Activated B cell treated with CpG ODN at 0.5 μM for 24 hours (primary cell): ENCODE measurements around the gene STARD3NL. TPM values are rescaled to one million over a fixed set of nuclear protein-coding genes. Genes with fewer than 3 reads are reported as not detected.

Source experiments
- ATAC-seq: fragments of 200-7000 bp; cut with Tn5 transposase; one replicate; pipeline ENCODE4 v1.10.0; 2021; ENCODE audit warnings: low read depth, mild to moderate bottlenecking, moderate library complexity
- CTCF ChIA-PET: fragments of 350-600 bp; sonication (Branson Sonifier 250); formaldehyde crosslinking; loops from one replicate; lab custom pipeline; 2021; ENCODE audit warnings: antibody characterized with exemption; lab: Charles Lee
- POLR2A ChIA-PET: fragments of 350-600 bp; sonication (Branson Sonifier 250); formaldehyde crosslinking; loops from one replicate; lab custom pipeline; 2021; ENCODE audit warnings: antibody characterized with exemption; lab: Charles Lee
- DNase-seq: peaks from one replicate; pipeline ENCODE4 v3.0.0; 2022
- H3K27ac Mint-ChIP-seq: one replicate; pipeline ENCODE4 v1.8.0; 2020; ENCODE audit warnings: mixed read lengths
- H3K27me3 Mint-ChIP-seq: one replicate; pipeline ENCODE4 v1.8.0; 2021; ENCODE audit warnings: mixed read lengths
- H3K36me3 Mint-ChIP-seq: one replicate; pipeline ENCODE4 v1.8.0; 2021; ENCODE audit warnings: low read depth, mixed read lengths
- H3K4me1 Mint-ChIP-seq: one replicate; pipeline ENCODE4 v1.8.0; 2021; ENCODE audit warnings: mixed read lengths
- H3K4me3 Mint-ChIP-seq: one replicate; pipeline ENCODE4 v1.8.0; 2020; ENCODE audit warnings: mild to moderate bottlenecking, mixed read lengths
- H3K9me3 Mint-ChIP-seq: one replicate; pipeline ENCODE4 v1.8.0; 2020; ENCODE audit warnings: mixed read lengths
- intact Hi-C: fragments of 100-400 bp; cut with micrococcal nuclease; formaldehyde crosslinking; loops from one replicate; pipeline ENCODE4 v1.15.1; 2024
- total RNA-seq: library from RNA; stranded (reverse); gene quantifications from 2 replicates; pipeline ENCODE4 v1.2.3, GENCODE V29; 2022
- TF ChIP-seq, protein P1 (sequence below): fragments of 200-600 bp; IDR thresholded peaks from one replicate; pipeline ENCODE4 v1.8.0; 2022; ENCODE audit warnings: antibody characterized with exemption, mild to moderate bottlenecking

Gene STARD3NL
- total RNA-seq, 1 donor from 2014 or later = 16.2 TPM

DNA sequence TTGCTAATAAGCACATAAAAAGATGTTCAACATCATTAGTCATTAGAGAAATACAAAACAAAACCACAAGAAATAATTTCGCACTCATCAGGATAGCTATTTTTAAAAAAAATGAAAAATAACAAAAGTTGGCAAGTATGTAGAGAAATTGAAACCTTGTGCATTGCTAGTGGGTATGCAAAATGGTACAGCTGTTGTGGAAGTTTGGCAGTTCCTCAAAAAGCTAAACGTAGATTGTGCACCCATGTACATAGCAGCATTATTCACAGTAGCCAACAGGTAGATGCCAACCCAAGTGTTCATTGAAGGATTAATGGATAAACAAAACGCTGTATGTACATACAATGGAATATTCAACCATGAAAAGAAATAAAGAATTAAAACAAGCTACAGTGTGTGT is 35.3 kb upstream of the STARD3NL start:
- H3K36me3 Mint-ChIP-seq = no peaks in the 10 kb centered on the region
- TF ChIP-seq, protein P1, sequence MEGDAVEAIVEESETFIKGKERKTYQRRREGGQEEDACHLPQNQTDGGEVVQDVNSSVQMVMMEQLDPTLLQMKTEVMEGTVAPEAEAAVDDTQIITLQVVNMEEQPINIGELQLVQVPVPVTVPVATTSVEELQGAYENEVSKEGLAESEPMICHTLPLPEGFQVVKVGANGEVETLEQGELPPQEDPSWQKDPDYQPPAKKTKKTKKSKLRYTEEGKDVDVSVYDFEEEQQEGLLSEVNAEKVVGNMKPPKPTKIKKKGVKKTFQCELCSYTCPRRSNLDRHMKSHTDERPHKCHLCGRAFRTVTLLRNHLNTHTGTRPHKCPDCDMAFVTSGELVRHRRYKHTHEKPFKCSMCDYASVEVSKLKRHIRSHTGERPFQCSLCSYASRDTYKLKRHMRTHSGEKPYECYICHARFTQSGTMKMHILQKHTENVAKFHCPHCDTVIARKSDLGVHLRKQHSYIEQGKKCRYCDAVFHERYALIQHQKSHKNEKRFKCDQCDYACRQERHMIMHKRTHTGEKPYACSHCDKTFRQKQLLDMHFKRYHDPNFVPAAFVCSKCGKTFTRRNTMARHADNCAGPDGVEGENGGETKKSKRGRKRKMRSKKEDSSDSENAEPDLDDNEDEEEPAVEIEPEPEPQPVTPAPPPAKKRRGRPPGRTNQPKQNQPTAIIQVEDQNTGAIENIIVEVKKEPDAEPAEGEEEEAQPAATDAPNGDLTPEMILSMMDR = no peak
- intact Hi-C loops = no loop called here
- peaks cover 8% of the 10 kb centered on the region for H3K4me1 Mint-ChIP-seq
- no peak overlapping the region for H3K27ac Mint-ChIP-seq
- ATAC-seq = no peak
- no peak for DNase-seq
- POLR2A ChIA-PET = interaction anchor here (0.7 kb wide), 1 partner anchor 203 kb away, joined by 3 read pairs; no protein-coding TSS in a partner anchor
- no peak overlapping the region for H3K4me3 Mint-ChIP-seq
- CTCF ChIA-PET = interaction anchor here (1.4 kb wide), 1 partner anchor 73 kb away, joined by 3 read pairs; no protein-coding TSS in a partner anchor
- H3K27me3 Mint-ChIP-seq = peaks cover 6% of the 10 kb centered on the region
- no peaks in the 10 kb centered on the region for H3K9me3 Mint-ChIP-seq

DNA sequence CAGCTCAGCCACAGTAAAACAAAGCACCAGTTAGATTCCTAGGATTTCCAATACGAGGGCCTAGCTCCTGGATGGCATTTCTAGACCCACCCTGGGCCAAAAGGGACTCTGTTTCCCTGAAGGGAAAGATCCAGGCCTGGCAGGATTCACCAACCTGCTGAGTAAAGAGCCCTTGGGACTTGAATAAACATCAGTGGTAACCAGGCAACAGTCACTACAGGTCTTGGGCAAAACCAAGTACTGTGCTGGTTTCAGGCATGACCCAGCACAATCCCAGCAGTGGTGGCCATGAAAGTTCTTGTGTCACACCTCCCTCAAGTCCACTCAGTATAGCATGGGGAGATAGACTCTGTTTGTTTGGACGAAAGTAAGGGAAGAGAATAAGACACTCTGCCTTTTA is 31.0 kb upstream of the STARD3NL start:
- POLR2A ChIA-PET = no interaction called here
- ATAC-seq = no peak
- peaks cover 5% of the 10 kb centered on the region for H3K4me1 Mint-ChIP-seq

DNA sequence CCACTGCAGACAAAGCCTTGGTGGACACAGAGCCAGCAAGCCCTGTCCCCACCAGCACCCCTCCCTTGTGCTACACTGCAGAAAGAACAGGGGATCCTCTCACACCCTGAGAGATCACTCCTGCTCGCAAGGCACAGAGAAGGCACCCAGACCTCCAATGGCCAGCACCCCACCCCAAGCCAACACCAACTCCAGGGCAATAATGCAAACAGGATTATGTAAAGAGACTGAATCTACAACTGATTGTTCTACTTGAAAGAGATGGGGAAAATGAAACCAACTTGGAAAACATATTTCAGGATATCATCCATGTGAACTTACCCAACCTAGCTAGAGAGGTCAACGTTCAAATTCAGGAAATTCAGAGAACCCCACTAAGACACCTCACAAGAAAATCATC is 26.5 kb upstream of the STARD3NL start:
- DNase-seq (no peak), ATAC-seq (no peak)
- Mint-ChIP-seq H3K27ac (no peak overlapping the region), H3K36me3 (no peaks in the 10 kb centered on the region), H3K27me3 (peaks cover 10% of the 10 kb centered on the region), H3K9me3 (peaks cover 11% of the 10 kb centered on the region), H3K4me1 (no peaks in the 10 kb centered on the region), H3K4me3 (no peak overlapping the region)
- ChIA-PET CTCF (no interaction called here), POLR2A (no interaction called here)
- intact Hi-C loops = no loop called here
- TF ChIP-seq, protein P1 = no peak

More for the DNA sequence above, 31.0 kb upstream of the STARD3NL start:
- CTCF ChIA-PET = interaction anchor here (1.7 kb wide), 1 partner anchor 69 kb away, joined by 4 read pairs; no protein-coding TSS in a partner anchor
- TF ChIP-seq, protein P1 = no peak
- no peak for DNase-seq
- H3K36me3 Mint-ChIP-seq = no peaks in the 10 kb centered on the region
- no peaks in the 10 kb centered on the region for H3K9me3 Mint-ChIP-seq
- intact Hi-C loops = no loop called here
- no peak overlapping the region for H3K27ac Mint-ChIP-seq
- no peak overlapping the region for H3K4me3 Mint-ChIP-seq
- H3K27me3 Mint-ChIP-seq = peaks cover 8% of the 10 kb centered on the region

DNA sequence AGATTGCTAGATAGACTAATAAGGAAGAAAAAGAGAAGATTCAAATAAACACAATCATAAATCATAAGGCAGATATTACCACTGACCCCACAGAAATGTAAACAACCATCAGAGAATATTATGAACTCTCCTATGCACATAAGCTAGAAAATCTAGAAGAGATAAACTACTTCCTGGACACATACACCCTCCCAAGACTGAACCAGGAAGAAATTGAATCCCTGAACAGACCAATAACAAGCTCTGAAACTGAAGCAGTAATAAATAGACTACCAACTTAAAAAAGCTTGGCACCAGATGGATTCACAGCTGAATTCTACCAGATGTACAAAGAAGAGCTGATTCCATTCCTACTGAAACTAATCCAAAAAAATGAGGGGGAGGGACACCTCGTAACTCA is 24.5 kb upstream of the STARD3NL start:
- Mint-ChIP-seq H3K27me3 (peaks cover 3% of the 10 kb centered on the region), H3K36me3 (no peaks in the 10 kb centered on the region), H3K27ac (no peak overlapping the region), H3K4me1 (no peaks in the 10 kb centered on the region), H3K9me3 (peaks cover 13% of the 10 kb centered on the region), H3K4me3 (no peak overlapping the region)
- no peak for ATAC-seq
- POLR2A ChIA-PET = no interaction called here
- CTCF ChIA-PET = no interaction called here
- TF ChIP-seq, protein P1 = no peak
- DNase-seq = no peak
- intact Hi-C loops = no loop called here

DNA sequence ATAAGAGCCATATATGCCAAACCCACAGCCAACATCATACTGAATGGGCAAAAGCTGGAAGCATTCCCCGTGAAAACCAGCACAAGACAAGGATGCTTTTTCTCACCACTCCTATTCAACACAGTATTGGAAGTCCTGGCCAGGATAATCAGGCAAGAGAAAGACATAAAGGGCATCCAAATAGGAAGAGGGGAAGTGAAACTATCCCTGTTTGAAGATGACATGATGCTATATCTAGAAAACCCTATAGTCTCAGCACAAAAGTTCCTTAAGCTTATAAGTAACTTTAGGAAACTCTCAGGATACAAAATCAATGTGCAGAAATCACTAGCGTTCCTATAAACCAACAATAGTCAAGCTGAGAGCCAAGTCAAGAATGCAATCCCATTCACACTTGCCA is 23.8 kb upstream of the STARD3NL start:
- H3K27me3 Mint-ChIP-seq = peaks cover 3% of the 10 kb centered on the region
- no peak for ATAC-seq
- no peak overlapping the region for H3K27ac Mint-ChIP-seq
- H3K4me3 Mint-ChIP-seq = no peak overlapping the region
- no peaks in the 10 kb centered on the region for H3K36me3 Mint-ChIP-seq
- ChIA-PET POLR2A (no interaction called here), CTCF (no interaction called here)
- intact Hi-C loops = no loop called here
- H3K9me3 Mint-ChIP-seq = peaks cover 13% of the 10 kb centered on the region
- no peak for DNase-seq
- no peaks in the 10 kb centered on the region for H3K4me1 Mint-ChIP-seq
- TF ChIP-seq, protein P1 = no peak
